Measurements from ENCODE around the gene FGA. TPM values are rescaled to one million over a fixed set of nuclear protein-coding genes. Genes with fewer than 3 reads are reported as not detected.

The FGA gene
- total and polyA plus RNA-seq, 9 of the 15 experiments (the other 6 are each of a cell fraction or from before 2014, with no cell fraction given), result 0.04 to 2.5 (median 0.07) TPM; not detected in 5

DNA sequence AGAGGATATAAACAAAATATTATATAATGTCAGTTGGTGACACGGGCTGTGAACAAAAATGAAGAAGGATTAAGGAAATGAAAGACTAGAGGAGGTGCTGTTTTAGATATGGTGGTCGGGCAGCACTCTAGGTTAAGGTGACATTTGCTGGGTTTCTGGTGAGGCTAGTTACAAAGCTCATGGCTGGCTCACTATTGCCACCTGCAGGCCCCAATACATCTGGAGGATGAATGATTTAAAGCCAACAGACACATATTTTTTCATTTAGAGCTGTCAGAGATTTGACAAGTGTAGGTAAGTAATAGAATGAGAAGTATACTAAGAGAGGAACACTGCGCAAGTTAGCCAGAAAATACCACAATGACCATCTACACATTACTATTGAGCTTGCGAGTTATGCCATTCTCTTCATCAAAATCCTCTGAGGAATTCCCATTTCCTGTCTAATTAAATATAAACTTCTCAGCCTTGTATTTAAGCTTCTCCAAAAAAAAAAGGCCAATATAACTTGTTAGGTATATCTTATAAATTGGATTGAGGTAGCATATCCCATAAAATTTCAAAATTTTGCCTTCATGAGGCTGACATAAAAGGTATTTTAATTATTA lies 28.3 kb upstream of the FGA start (continued):
- TF ChIP-seq KLF16 (IDR thresholded peaks at IDR 0.05) (peak; percentile 20; the same call in 1 of the 2 replicates), NFRKB (IDR thresholded peaks at IDR 0.05; ENCODE audit: low read depth) (no peak), ZNF77 (CRISPR knock-in tag; IDR thresholded peaks at IDR 0.05) (no peak), FOXM1 (IDR thresholded peaks at IDR 0.05; ENCODE audit: low read depth) (no peak), FOXM1 (CRISPR knock-in tag; IDR thresholded peaks at IDR 0.05; ENCODE audit: low read depth) (no peak), NFATC3 (IDR thresholded peaks at IDR 0.05) (no peak), MEIS2 (IDR thresholded peaks at IDR 0.05; ENCODE audit: partially characterized antibody) (peak; percentile 87)
- TF ChIP-seq, protein P1, sequence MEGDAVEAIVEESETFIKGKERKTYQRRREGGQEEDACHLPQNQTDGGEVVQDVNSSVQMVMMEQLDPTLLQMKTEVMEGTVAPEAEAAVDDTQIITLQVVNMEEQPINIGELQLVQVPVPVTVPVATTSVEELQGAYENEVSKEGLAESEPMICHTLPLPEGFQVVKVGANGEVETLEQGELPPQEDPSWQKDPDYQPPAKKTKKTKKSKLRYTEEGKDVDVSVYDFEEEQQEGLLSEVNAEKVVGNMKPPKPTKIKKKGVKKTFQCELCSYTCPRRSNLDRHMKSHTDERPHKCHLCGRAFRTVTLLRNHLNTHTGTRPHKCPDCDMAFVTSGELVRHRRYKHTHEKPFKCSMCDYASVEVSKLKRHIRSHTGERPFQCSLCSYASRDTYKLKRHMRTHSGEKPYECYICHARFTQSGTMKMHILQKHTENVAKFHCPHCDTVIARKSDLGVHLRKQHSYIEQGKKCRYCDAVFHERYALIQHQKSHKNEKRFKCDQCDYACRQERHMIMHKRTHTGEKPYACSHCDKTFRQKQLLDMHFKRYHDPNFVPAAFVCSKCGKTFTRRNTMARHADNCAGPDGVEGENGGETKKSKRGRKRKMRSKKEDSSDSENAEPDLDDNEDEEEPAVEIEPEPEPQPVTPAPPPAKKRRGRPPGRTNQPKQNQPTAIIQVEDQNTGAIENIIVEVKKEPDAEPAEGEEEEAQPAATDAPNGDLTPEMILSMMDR (IDR thresholded peaks at IDR 0.05 in 2 of 3, conservative IDR thresholded peaks at IDR 0.05 in 1 of 3; ENCODE audit: insufficient read depth in 2 of 3, low read depth in 1 of 3, low read length in 3 of 3), result peak; percentile 68 to 83 (median 69)
- TF ChIP-seq, protein P2, sequence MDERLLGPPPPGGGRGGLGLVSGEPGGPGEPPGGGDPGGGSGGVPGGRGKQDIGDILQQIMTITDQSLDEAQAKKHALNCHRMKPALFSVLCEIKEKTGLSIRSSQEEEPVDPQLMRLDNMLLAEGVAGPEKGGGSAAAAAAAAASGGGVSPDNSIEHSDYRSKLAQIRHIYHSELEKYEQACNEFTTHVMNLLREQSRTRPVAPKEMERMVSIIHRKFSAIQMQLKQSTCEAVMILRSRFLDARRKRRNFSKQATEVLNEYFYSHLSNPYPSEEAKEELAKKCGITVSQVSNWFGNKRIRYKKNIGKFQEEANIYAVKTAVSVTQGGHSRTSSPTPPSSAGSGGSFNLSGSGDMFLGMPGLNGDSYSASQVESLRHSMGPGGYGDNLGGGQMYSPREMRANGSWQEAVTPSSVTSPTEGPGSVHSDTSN (CRISPR knock-in tag; IDR thresholded peaks at IDR 0.05; ENCODE audit: low read depth), result no peak
- TF ChIP-seq, protein P2 (tag; conservative IDR thresholded peaks at IDR 0.05; ENCODE audit: low read depth), result peak; percentile 82
- TF ChIP-seq, protein P3, sequence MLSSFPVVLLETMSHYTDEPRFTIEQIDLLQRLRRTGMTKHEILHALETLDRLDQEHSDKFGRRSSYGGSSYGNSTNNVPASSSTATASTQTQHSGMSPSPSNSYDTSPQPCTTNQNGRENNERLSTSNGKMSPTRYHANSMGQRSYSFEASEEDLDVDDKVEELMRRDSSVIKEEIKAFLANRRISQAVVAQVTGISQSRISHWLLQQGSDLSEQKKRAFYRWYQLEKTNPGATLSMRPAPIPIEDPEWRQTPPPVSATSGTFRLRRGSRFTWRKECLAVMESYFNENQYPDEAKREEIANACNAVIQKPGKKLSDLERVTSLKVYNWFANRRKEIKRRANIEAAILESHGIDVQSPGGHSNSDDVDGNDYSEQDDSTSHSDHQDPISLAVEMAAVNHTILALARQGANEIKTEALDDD (IDR thresholded peaks at IDR 0.05), result peak; percentile 64

Data from K562 (cell line).